GM19193 (cell line): ENCODE data around the gene LHPP.

Source experiments
- POLR2A ChIP-seq: IDR thresholded peaks from 4 replicates; pipeline ENCODE4 v1.6.1; 2011; ENCODE audit not compliant: insufficient read depth, insufficient read length; ENCODE audit errors: extremely low read depth

The LHPP gene

GRCh38 chr10:124604214-124605000, 142.8 kb downstream of the LHPP start:
- no peak for TF ChIP-seq POLR2A

GRCh38 chr10:124605001-124605370, 143.4 kb downstream of the LHPP start:
- no peak for TF ChIP-seq POLR2A

- no peak for TF ChIP-seq POLR2A
Measured at GRCh38 chr10:124605481-124605855, 143.8 kb downstream of the LHPP start.

DNA sequence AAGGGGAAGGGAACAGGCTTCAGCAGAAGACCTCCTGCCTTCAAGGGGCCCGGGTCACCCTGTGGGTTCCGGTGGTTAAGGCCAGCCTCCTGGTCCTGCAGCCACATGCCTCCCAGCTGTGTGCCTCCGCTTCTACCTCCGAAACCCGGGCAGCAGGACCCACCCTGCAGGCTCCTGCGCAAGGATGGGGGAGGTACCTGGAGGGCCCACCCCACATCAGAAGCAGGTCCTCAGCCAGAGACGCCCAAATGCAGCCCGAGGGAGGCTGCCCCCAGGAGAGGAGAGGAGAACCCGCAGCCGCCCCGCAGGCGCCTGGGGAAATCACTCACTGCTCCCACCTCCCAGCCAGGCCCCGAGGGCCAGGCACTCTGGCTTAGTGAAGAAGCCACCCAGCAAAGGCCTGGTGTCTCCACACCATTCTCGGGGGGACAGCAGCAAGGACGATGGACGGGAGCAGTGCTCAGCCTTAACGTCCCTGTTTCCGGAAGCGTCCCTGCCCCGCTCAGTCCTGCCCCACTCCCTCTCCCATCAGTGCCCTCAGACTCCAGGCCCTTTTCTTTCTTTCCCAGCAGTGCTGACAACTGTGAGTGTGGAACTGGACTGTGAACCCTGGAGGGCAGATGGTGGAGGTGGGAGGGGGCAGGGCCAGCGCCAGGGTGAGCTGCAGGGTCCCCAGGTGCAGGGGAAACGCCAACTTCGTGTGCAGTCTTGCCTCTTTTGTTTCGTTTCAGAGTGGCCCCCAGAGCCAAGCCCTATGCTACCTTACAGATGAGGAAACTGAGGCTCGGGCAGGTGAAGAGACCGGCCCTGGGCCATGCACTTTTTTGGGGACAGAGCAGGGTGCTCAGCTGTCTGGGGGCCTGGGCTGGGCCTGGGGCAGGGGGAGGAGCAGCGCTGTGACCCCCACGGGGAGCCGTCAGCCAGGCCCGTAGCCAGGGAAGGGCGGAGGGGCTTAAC, 144.5 kb downstream of the LHPP start:
- no peak for TF ChIP-seq POLR2A

DNA sequence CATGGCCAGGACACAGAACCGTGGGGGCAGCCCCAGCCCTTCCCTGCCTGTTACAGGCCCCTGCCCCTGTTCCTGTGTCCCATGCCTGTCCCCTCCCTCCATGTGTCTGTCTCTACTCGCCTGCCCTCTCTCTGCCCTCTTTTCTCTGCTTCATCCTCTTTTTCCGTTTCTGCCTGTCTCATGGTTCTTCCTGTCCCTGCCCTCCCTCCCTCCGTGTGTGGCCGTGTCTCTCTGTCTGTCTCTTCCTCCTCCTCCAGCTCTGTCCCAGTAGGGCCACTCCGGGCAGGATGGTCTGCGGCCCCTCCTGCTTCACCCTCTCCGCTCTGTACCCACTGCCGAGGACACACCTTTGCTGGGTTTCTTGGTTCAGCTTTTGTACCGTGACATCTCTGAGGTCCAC, 145.2 kb downstream of the LHPP start:
- no peak for TF ChIP-seq POLR2A

DNA sequence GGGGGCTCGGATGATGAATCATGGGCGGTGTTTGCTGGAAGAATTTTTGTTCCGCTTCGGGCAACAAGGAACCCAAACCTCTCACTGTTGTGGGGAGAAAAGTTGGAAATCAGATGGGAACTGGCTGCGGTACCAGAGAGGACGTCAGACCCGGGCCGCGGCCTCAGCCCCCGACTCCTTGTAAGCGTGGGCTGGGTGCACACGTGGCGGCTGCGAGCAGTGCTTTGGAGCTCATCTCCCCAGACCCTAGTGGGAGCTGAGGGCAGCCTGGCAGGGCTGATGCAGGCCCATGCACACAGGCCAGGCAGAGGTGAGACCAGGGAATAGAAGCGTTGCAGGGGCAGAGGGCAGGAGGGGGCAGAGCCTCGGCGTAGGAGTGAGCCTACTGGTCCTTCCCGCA, 146.1 kb downstream of the LHPP start:
- TF ChIP-seq POLR2A: no peak

DNA sequence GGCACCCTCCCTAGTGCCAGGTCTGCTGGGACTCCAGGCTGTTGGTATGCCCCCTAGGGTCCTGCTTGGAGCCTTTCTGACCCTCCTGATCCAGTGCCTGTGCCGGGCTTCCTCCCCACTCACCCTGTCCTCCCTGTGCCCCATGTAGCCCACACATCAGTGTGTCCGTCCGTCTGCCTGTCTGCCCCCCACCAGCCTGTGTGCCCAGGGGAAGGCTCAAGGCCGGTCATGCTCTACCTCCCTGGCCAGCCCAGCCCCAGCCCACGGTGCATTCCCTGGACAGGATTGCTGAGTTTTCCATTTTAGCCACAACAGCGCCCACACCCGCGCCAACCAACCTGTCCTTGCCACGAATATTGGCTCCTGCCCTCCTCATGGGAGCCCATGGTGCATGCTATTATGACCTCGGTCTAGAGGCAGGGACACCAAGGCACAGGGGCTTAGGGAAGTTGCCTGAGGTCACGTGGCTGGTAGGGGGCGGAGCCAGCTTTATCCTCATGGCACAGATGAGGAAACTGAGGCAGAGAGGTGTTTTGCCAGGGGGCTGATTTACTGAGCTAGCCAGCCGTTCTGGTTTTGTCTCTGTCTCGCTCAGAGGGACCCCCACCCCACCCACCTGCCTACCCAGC, 146.6 kb downstream of the LHPP start:
- TF ChIP-seq POLR2A: no peak

- TF ChIP-seq POLR2A: no peak
Measured at GRCh38 chr10:124609698-124610097, 148.1 kb downstream of the LHPP start.

- no peak for TF ChIP-seq POLR2A
Measured at GRCh38 chr10:124611738-124612137, 150.1 kb downstream of the LHPP start.

DNA sequence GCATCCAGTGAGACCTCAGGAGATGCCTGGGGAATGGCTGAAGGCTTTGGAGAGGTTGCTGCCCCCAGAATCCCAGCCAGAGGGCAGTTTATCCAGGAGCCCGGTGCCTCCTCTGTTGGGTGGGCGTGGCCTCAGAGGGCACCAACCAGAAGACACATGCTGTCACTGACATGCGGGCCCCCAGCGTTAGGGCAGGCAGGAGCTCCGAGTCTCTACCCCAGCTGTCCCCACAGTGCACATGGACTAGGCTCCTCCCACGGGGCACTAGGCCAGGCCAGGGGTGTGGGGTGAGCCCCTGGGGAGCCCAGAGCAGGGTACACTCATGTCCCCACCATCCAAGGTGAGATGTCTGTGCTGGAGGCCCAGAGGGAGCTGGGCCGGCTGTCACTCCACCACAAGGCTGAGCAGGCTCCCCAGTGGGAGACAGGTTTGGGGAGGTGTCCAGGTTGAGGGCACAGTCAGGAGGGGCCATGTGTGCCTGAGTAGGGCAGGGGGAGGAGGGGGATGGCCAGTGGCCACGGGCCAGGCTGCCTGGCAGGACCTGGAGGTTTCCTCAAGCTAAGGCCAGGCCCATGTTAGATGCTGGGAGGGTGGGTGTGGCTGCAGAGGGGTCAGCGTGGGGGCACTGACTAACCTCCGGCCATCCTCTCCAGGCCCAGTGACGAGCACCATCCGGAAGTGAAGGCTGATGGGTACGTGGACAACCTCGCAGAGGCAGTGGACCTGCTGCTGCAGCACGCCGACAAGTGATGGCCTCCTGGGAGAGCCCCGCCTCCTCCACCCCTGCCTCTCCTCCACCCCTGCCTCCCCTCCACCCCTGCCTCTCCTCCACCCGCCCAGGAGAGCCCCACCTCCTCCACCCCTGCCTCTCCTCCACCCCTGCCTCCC, 151.2 kb downstream of the LHPP start:
- TF ChIP-seq POLR2A: no peak

DNA sequence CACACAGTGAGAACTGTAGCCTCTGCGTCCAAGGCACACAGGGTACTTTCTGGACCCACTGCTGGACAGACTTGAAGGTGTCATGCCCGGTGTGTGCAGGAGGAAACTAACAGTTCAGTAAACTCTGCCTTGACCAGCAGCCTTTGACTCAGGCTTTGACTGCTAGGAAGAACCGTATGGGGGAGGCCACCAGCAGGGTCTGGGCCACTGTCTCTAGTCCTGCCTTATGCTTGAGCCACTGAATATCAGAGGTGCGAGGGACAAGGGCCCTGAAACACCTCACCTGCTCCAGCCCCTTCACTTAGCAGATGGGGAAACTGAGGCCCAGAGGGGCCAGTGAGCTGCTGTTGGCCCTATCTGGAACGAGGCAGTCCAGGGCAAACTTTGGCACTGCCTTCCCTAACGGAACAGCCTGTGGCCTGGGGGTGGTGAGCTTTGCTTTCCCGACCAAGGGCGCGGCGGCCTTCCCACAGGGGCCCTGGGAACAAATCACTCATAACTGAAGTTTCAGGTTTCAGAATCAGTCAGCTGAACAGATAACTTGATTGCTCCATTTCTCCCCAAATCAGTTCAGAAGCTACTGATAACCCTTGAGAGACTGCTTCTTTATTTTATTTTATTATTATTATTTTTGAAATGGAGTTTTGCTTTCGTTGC, 152.5 kb downstream of the LHPP start:
- no peak for TF ChIP-seq POLR2A

GRCh38 chr10:124615259-124615658, 153.6 kb downstream of the LHPP start:
- TF ChIP-seq POLR2A: no peak

DNA sequence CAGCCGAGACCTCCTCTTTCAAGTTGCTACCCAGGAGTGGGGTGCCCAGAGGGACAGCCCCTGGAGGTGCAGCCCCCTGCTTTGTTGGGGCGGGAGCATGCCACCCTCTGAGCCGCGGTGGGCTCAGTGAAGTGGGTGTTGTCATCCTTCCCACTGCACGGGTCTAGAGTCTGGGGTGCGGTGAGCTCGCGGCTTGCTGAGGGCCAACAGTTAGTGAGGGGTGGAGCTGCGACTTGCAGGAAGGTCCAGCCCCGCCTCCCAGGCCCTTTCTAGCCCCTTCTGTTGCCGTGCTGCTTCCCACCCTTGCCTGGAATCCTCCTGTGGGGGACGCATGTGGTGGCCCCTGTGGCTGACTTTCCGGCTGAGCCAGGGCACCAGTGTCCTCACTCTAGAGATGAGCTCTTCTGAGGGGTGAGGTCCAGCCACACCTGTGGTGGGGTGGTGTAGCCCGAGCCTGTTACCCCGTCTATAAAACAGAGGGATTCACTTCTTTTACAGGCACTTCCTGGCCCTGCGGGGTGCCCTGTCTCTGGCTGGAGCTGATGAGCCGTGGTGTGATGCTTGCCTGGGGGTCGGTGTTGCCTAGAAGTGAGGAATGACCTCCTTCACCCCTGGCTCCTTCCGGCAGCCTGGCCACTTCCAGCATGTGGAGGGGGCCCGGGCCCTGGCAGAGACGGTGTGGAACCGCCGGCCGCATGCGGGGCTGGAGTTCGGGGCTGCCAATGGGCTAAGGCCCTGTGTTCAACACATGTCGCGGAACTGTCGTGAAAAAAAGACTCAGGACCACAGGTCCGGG, 154.6 kb downstream of the LHPP start:
- TF ChIP-seq POLR2A: no peak
